Activated CD8-positive, alpha-beta memory T cell treated with anti-CD3 and anti-CD28 coated beads for 48 hours (primary cell): ENCODE data around the gene CLCNKB.

ENCODE experiments used
- DNase-seq, 3 experiments: peaks; one replicate each; pipeline ENCODE4 v3.0.0-alpha.2; 2020; ENCODE audit warnings: low read depth in 2 of 3, low spot score in 2 of 3

Gene CLCNKB

GRCh38 chr1:16073490-16074119 lies 30.0 kb downstream of the CLCNKB start, which contains the start of gene FAM131C:
FAM131C (minus strand) TSS chr1:16073651; CDS start chr1:16073442, 209 bp downstream.
- DNase-seq, result peak in 1 of 3 experiments; percentile 20

GRCh38 chr1:16074217-16074616 lies 30.6 kb downstream of the CLCNKB start:
- no peak for DNase-seq

GRCh38 chr1:16075337-16076030 lies 31.9 kb downstream of the CLCNKB start:
- no peak for DNase-seq

- no peak for DNase-seq
Observed at GRCh38 chr1:16076031-16076864, 32.7 kb downstream of the CLCNKB start.

- DNase-seq, result no peak
Observed at GRCh38 chr1:16076865-16077238, 33.3 kb downstream of the CLCNKB start.

- DNase-seq, result no peak
Observed at GRCh38 chr1:16077406-16078245, 34.0 kb downstream of the CLCNKB start.

GRCh38 chr1:16078925-16079656 lies 35.5 kb downstream of the CLCNKB start:
- peak; percentile 34 to 45 (median 44) for DNase-seq

GRCh38 chr1:16080422-16081150 lies 37.0 kb downstream of the CLCNKB start:
- no peak for DNase-seq

GRCh38 chr1:16081636-16082035 lies 38.1 kb downstream of the CLCNKB start:
- DNase-seq, result no peak

GRCh38 chr1:16082283-16083038 lies 38.9 kb downstream of the CLCNKB start:
- peak; percentile 25 to 52 (median 44) for DNase-seq

GRCh38 chr1:16083486-16083885 lies 39.9 kb downstream of the CLCNKB start:
- DNase-seq, result no peak

GRCh38 chr1:16085522-16085921 lies 41.9 kb downstream of the CLCNKB start:
- DNase-seq, result no peak

- DNase-seq, result no peak
Observed at GRCh38 chr1:16087733-16088132, 44.2 kb downstream of the CLCNKB start.

- no peak for DNase-seq
Observed at GRCh38 chr1:16088351-16088911, 44.8 kb downstream of the CLCNKB start.

GRCh38 chr1:16088996-16089395 lies 45.4 kb downstream of the CLCNKB start:
- no peak for DNase-seq

- DNase-seq, result no peak
Observed at GRCh38 chr1:16090076-16090826, 46.7 kb downstream of the CLCNKB start.

GRCh38 chr1:16091296-16091695 lies 47.7 kb downstream of the CLCNKB start:
- DNase-seq, result no peak
